T-helper 1 cell treated with Interleukin-12 subunit alpha and Interleukin-12 subunit beta and Interleukin-4 antibody, amounts not matched to agents 30 μg/mL and 1 μg/mL, for 36 hours (primary cell): ENCODE results near the gene HOXD10.

Experiments used
- H3K27ac Mint-ChIP-seq: one replicate; pipeline ENCODE4 v1.8.0; 2021; ENCODE audit warnings: mild to moderate bottlenecking, mixed read lengths
- H3K27me3 Mint-ChIP-seq: one replicate; pipeline ENCODE4 v1.8.0; 2021; ENCODE audit warnings: low read depth, mixed read lengths
- H3K36me3 Mint-ChIP-seq: one replicate; pipeline ENCODE4 v1.8.0; 2021; ENCODE audit warnings: low read depth, mixed read lengths
- H3K4me1 Mint-ChIP-seq: one replicate; pipeline ENCODE4 v1.8.0; 2021; ENCODE audit warnings: low read depth, mixed read lengths
- H3K4me3 Mint-ChIP-seq: one replicate; pipeline ENCODE4 v1.8.0; 2021; ENCODE audit warnings: mild to moderate bottlenecking, moderate library complexity, mixed read lengths
- H3K9me3 Mint-ChIP-seq: one replicate; pipeline ENCODE4 v1.8.0; 2021; ENCODE audit warnings: mixed read lengths

The HOXD10 gene

GRCh38 chr2:176165370-176166050 lies 48.9 kb downstream of the HOXD10 start:
- H3K4me1 Mint-ChIP-seq, result no peaks in the 10 kb centered on the region
- H3K27me3 Mint-ChIP-seq, result peaks cover 85% of the 10 kb centered on the region
- peaks cover 3% of the 10 kb centered on the region for H3K9me3 Mint-ChIP-seq
- H3K27ac Mint-ChIP-seq, result peak overlapping the region; percentile 31
- H3K4me3 Mint-ChIP-seq, result no peak overlapping the region
- peaks cover 2% of the 10 kb centered on the region for H3K36me3 Mint-ChIP-seq

GRCh38 chr2:176166272-176166671 lies 49.7 kb downstream of the HOXD10 start:
- H3K27ac Mint-ChIP-seq, result no peak overlapping the region
- peaks cover 3% of the 10 kb centered on the region for H3K9me3 Mint-ChIP-seq
- H3K4me1 Mint-ChIP-seq, result no peaks in the 10 kb centered on the region
- peaks cover under 1% of the 10 kb centered on the region for H3K36me3 Mint-ChIP-seq
- peaks cover 85% of the 10 kb centered on the region for H3K27me3 Mint-ChIP-seq
- H3K4me3 Mint-ChIP-seq, result no peak overlapping the region

GRCh38 chr2:176167398-176167797 lies 50.8 kb downstream of the HOXD10 start:
- Mint-ChIP-seq H3K4me3 (no peak overlapping the region), H3K9me3 (peaks cover 3% of the 10 kb centered on the region), H3K4me1 (no peaks in the 10 kb centered on the region), H3K27ac (no peak overlapping the region), H3K36me3 (no peaks in the 10 kb centered on the region), H3K27me3 (peaks cover 80% of the 10 kb centered on the region)

- Mint-ChIP-seq H3K27me3 (peaks cover 82% of the 10 kb centered on the region), H3K27ac (no peak overlapping the region), H3K4me3 (no peak overlapping the region), H3K9me3 (peaks cover 1% of the 10 kb centered on the region), H3K4me1 (no peaks in the 10 kb centered on the region), H3K36me3 (peaks cover 3% of the 10 kb centered on the region)
These were observed 52.6 kb downstream of the HOXD10 start for GRCh38 chr2:176169181-176169580.
